Epithelial cell of prostate (primary cell): ENCODE measurements around the gene SART3.
A peak's percentile ranks its signal among the peaks of the same experiment; 100 is the strongest.
"Not testable (repeated sequence)": the region's sequence is repeated elsewhere in the genome, so short reads cannot be mapped to it uniquely, and the experiment has no call there.

Experiments used
- DNase-seq: peaks from one replicate; pipeline ENCODE4 v3.0.0-alpha.2; 2011; ENCODE audit warnings: low read depth, low spot score
- H3K27ac ChIP-seq: fragments of 450-650 bp; 2 replicates; pipeline ENCODE4 v1.5.1; 2017; ENCODE audit warnings: mild to moderate bottlenecking

Gene SART3

DNA sequence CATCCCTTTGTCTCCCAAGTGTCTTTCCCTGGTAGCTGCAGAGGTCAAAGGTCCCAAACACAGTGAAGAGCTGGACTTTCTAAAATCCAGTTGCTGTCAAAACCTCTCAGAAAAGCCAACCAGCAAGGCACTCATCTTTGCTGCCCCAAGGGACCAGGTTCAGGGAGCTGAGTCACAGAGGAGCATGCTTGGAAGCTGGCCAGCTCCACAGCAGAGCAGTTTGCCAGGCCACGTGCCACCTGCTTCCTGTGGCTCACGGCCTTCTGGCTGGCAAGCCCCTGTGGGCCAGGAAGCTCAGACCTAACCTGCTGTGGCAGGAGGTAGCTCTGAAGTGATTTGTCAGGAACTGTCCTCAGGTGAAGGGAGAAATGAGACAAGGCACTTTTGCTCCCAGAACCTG is 5.0 kb upstream of the SART3 start:
- H3K27ac ChIP-seq = peak overlapping the region; percentile 39
- DNase-seq = peak; percentile 85

DNA sequence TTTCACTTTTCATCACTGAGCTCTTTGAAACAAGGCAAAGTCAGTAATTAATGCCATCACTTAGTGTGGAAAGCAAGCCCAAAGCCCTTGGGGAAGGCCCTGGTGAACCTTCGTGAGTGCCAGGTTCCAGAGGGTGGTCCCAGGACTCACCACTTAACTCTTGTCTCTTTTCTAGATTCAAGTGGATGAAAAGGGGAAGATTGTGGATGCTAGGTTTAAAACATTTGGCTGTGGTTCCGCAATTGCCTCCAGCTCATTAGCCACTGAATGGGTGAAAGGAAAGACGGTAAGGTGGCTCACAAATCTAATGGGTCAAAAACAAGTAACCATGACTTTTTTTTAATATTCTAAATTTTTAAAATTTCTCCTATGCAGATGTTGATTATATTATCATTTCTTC is 4.2 kb upstream of the SART3 start:
- no peak for DNase-seq
- no peak overlapping the region for H3K27ac ChIP-seq

GRCh38 chr12:108564724-108565123 is 3.8 kb upstream of the SART3 start:
- no peak for DNase-seq
- no peak overlapping the region for H3K27ac ChIP-seq

DNA sequence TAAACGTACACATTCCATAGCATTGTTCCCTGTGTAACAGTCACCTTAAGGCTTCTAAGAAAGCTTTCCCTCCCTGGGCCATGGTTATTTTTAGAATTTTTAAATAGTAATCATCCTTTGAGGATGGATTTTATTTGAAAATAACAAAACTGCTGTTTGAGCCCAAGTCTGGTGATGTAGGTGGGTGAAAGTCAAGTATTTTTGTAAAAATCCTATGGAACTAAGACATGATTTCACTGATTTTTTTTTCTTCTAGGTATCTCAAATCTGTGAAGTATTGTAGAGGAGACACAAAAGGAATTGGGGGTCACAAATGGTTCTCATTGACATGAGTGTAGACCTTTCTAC is 2.8 kb upstream of the SART3 start:
- DNase-seq = no peak
- peak overlapping the region; percentile 77 for H3K27ac ChIP-seq

DNA sequence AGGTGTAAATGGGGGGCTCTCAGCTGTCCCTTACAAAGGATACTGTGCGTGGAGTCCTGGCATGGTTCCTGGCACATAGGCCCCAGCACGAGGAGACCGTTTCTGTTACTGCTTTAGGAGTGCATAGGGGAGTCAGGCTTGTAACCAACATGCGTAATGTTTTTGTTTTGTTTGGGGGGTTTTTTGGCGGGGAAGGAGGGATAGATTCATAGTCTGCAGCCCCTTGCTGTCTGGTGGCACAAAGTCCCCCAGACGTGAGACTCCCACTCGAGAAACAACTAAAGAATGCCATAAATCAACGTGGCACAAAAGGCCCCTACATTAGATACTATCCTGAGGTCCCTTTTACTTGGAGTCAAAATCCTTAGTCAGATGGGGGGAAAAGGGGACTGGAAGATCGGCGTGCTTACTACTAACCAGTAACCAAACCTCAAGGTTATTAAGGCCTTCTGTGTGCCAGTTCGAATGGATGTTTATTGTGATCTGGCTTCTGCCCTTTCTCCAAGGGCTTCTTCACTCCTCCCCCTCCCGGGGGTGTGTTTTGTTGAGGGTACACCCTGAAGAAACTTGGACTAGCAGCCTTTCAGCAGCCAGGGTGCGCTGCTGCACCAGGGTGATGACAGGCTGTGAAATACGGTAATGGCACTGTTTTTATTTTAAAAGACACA is 2.3 kb upstream of the SART3 start:
- H3K27ac ChIP-seq = peak overlapping the region; percentile 77
- DNase-seq = peak; percentile 37

- H3K27ac ChIP-seq = peak within 1 kb of the TSS; percentile 77
- peak; percentile 78 for DNase-seq
These were observed 1.6 kb upstream of the SART3 start, which contains the start of gene ISCU for GRCh38 chr12:108562348-108563135. ISCU (plus strand) TSS chr12:108562596; CDS start chr12:108562623, 27 bp downstream.

- no peak for DNase-seq
These were observed 927 bp upstream of the SART3 start for GRCh38 chr12:108561852-108562347.

DNA sequence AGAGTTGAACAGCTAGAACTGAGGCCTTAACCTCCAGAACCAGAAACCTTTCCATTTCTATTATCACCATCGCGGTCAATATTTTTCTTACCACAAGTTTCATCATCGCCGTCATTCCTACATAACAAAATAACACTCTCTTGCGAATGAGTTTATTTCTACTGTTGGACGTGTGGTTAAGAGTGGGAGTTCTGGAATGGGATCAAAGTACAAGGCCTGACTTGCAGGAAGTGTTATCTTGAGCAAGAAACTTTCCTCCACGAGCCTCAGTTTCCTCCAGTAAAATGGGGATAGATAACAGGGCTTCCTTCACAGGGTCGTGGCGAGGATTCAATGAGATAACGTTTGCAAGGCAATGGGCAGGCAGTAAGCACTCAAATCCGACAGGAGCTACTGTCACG is 652 bp downstream of the SART3 start:
- DNase-seq = no peak
- H3K27ac ChIP-seq = peak overlapping the region; percentile 77

More at GRCh38 chr12:108561852-108562347, 927 bp upstream of the SART3 start:
- peak overlapping the region; percentile 77 for H3K27ac ChIP-seq

DNA sequence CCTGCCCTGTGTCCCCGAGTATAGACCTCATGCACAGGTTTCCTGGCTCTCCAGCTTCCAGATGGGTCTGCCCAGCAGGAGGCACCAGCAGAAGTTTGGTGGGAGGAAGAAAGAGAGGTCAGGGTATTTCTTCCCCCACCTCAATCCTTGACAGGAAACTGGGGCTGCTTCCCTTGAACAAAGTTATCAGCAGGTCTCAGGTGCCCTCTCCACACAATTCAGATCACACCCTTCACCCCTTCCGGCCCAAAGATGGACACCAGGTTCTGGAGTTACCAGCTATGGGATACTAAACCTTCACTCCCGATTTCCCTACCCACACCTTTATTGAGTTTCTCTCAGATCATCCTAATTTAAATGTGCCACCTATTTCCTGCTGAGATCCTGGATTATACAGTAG is 1.2 kb downstream of the SART3 start:
- DNase-seq = no peak
- peak overlapping the region; percentile 77 for H3K27ac ChIP-seq

GRCh38 chr12:108559007-108559655 is 1.8 kb downstream of the SART3 start:
- H3K27ac ChIP-seq = peak overlapping the region; percentile 77
- no peak for DNase-seq

DNA sequence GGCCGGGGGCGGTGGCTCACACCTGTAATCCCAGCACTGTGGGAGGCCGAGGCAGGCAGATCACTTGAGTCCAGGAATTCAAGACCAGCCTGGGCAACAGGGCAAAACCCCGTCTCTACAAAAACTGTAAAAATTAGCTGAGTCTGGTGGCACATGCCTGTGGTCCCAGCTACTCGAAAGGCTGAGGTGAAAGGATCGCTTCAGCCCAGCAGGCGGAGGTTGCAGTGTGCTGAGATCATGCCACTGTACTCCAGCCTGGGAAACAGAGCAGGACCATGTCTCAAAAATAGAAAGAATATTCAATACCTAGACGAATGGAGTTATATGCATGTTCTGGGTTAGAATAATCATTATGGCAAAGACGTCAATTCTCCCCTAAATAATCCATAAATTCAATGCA is 5.6 kb downstream of the SART3 start:
- H3K27ac ChIP-seq, DNase-seq: not testable (repeated sequence)

DNA sequence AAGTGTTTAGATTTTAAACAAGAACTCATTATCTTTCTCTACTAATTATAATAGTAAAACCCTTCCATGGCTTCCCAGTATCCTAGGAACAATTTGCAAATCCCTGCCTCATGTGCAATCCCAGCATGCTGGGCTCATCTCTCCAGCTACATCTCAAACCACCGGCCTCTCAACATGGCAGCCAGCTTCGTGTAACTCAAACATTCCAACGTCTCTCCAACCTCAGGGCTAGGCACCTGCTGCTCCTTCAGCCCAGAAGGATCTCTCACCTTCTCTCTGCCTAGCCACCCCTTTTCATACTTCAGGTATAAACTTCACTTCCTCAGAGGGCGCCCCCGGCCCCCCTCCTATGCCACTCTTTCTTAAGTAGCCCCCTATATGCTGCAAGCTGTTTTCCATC is 7.2 kb downstream of the SART3 start:
- no peak for DNase-seq
- H3K27ac ChIP-seq = no peak overlapping the region

GRCh38 chr12:108551535-108551934 is 9.4 kb downstream of the SART3 start:
- DNase-seq = no peak
- no peak overlapping the region for H3K27ac ChIP-seq

DNA sequence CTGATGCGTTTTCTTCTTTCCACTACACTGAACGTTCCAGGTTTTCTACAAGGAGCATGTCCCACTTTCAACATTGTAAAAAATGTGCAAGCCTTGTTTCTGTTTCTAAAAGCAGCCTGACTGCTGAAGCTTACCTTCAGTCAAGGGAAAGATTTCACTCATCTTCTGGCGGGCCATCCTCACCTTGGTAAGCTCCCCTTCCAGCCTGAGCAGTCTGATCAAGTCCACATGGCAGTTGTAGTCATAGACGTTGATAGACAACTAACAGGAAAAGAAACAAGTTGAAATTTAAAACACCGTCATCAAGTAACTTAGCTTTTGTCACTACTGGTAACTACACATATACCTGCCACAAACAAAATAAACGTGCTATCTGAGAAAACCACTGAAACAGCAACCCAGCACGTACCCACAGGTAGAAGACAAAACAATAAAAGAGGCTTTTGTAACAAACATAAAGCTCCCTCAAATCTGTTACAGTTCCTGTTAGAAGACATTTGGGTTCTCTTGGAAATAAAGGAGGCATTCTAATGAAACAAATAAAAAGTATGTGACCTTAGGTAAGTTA is 11.9 kb downstream of the SART3 start:
- no peak for DNase-seq
- H3K27ac ChIP-seq = no peak overlapping the region

- no peak overlapping the region for H3K27ac ChIP-seq
- DNase-seq = no peak
These were observed 13.3 kb downstream of the SART3 start for GRCh38 chr12:108547686-108548085.

DNA sequence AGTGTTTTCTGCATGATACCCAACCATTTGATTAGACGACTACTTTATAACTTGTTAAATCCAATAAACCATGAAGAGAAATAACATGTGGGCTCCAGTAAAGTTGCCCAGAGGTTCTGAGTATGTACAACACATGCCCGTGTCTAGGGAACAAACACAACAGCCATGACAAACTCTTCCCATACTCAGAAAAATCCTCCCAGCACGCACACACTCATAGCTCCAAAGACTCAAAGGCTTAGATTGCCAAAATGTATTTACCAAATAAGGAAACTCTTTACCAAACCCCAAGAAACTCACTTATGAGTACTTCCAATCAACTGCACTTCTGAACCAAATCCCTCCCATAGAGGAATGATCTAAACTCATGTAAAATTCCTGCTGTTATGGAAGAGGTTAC is 17.3 kb downstream of the SART3 start:
- no peak for DNase-seq
- no peak overlapping the region for H3K27ac ChIP-seq

DNA sequence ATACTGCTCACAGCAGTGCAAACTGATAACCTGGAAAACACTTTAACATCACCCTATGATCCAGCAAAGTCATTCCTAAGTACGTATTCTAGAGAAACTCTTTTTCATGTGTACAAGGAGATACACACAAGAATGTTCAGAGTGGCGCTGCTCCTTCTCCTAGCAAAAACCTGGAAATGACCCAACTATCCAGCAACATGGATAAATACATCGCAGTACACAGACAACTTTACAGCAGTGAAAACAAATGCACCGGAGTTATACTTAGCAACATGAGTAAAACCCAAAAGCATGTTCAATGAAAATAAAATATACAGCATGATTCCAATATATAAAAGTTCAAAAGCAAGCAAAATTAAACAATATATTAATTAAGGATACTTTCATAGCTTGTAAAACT is 18.7 kb downstream of the SART3 start:
- no peak for DNase-seq
- H3K27ac ChIP-seq = no peak overlapping the region

DNA sequence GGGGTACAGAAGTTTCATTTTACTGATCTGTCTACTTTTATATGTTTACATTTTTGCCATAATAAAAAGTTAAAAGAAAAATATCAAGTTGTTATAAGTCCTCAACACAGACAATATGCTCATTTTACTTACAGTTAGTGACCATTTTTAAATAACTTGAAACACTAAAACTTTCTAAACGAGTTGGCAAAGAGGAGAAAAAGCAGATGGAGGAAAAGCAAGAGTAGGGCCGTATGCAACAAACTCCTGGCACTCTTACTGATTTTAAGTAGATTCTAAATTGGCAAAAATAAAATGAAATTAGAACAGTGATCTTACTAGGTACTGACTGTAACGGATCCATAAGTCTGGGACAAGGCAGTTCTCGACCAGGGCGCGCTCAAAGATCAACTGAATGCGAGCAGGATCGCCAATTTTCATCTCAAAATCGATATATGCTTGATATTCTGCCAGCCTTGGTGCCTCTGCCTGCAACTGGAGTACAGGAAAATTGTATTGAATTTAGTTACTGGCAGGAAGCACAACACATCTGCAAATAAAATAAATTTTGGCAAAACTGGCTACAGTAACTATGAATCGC is 22.3 kb downstream of the SART3 start:
- DNase-seq = no peak
- H3K27ac ChIP-seq = no peak overlapping the region

GRCh38 chr12:108538146-108538545 is 22.8 kb downstream of the SART3 start:
- no peak for DNase-seq
- H3K27ac ChIP-seq = no peak overlapping the region
